OCI-LY7 (cell line): Measurements from ENCODE around the gene SCFD2.

ENCODE experiments used
- CTCF ChIP-seq: fragments of 200-600 bp; sonication (generic); conservative IDR thresholded peaks from 2 replicates; pipeline ENCODE4 v1.5.1; 2014; ENCODE audit warnings: mild to moderate bottlenecking, antibody characterized with exemption, low read length, moderate library complexity, mixed read lengths
- EZH2phosphoT487 ChIP-seq: fragments of 200-600 bp; sonication (generic); IDR thresholded peaks from 2 replicates; pipeline ENCODE4 v1.6.1; 2018; ENCODE audit warnings: low read depth, borderline replicate concordance, mild to moderate bottlenecking, mixed run types, antibody characterized with exemption, low read length, moderate library complexity, mixed read lengths

DNA sequence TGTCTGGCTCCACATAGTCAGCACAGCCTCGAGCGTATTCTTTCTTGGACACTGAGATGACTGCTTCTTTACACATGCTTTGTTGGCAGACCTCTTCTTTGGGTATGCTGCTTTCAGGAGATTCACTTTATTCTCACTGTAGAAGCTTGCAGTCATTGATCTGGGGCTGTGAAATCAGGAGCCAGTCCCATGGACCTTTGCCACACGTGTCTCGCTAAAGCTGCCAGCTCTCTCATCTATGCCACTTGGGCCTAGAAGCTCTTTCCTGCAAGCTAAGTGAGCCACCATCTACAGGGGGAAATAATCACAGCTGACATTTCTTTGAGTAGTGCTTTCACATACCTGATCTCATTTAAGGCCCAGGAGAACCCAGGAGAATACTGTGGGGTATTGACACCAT, 498.7 kb downstream of the SCFD2 start:
- no peak for TF ChIP-seq CTCF
- no peak for TF ChIP-seq EZH2phosphoT487
